Measurements from ENCODE around the gene SLC7A14. TPM values are rescaled to one million over a fixed set of nuclear protein-coding genes. Genes with fewer than 3 reads are reported as not detected.

The SLC7A14 gene
- polyA plus RNA-seq, 3 donors = not detected

- Histone ChIP-seq H3K4me1 (ENCODE audit: control insufficient read depth in 1 of 2, insufficient read depth in 2 of 2, low read length in 2 of 2) (no peaks in the 10 kb centered on the region), H3K4me2 (replicated peaks; ENCODE audit: extremely low read depth, low read length, poor library complexity, severe bottlenecking) (no peak overlapping the region), H2AFZ (ENCODE audit: insufficient read depth, low read depth, low read length, poor library complexity, severe bottlenecking) (no peak overlapping the region), H3K4me3 (replicated peaks in 1 of 3; ENCODE audit: low read depth in 2 of 3, low read length in 3 of 3) (no peak overlapping the region), H3K79me2 (ENCODE audit: insufficient read depth, low read length) (no peaks in the 10 kb centered on the region), H3K9ac (ENCODE audit: insufficient read depth, low read length, poor library complexity, severe bottlenecking) (no peak overlapping the region), H3K9me3 (replicated peaks in 1 of 2; ENCODE audit: control insufficient read depth in 1 of 2, insufficient read depth in 1 of 2, low read length in 2 of 2) (no peaks in the 10 kb centered on the region), H3K36me3 (replicated peaks in 1 of 2; ENCODE audit: control insufficient read depth in 1 of 2, insufficient read depth in 2 of 2, low read length in 2 of 2) (no peaks in the 10 kb centered on the region), H3K27ac (ENCODE audit: low read depth in 1 of 2, low read length in 2 of 2) (no peak overlapping the region), H3K27me3 (ENCODE audit: control insufficient read depth in 2 of 2, insufficient read depth in 2 of 2, low read length in 2 of 2) (no peaks in the 10 kb centered on the region), H4K20me1 (ENCODE audit: insufficient read depth, low read length) (no peaks in the 10 kb centered on the region)
- no peak overlapping the region for H3K4me3 Mint-ChIP-seq
- H3K9me3 Mint-ChIP-seq = peaks cover 0 to 3% (median 0%) of the 10 kb centered on the region in 7 donors
- DNase-seq = no peak
- H3K36me3 Mint-ChIP-seq = no peaks in the 10 kb centered on the region
- no peaks in the 10 kb centered on the region for H3K4me1 Mint-ChIP-seq
- intact Hi-C loops (cut with micrococcal nuclease) = no loop called here
- H3K27ac Mint-ChIP-seq = no peak overlapping the region
- 86% methylated on average over 1 of the region's 2 CpGs for WGBS (ENCODE audit: insufficient coverage)
- peaks cover 0 to 7% (median 2%) of the 10 kb centered on the region in 3 donors for H3K27me3 Mint-ChIP-seq (ENCODE audit: low read depth in 3 of 3)
- no peak for TF ChIP-seq CTCF (IDR thresholded peaks at IDR 0.05)
These were observed 72.2 kb downstream of the SLC7A14 start for GRCh38 chr3:170513642-170514041.

GRCh38 chr3:170511371-170511770 is 74.5 kb downstream of the SLC7A14 start:
- Histone ChIP-seq H3K4me1 (ENCODE audit: control insufficient read depth in 1 of 2, insufficient read depth in 2 of 2, low read length in 2 of 2) (no peaks in the 10 kb centered on the region), H2AFZ (ENCODE audit: insufficient read depth, low read depth, low read length, poor library complexity, severe bottlenecking) (no peak overlapping the region), H3K27ac (ENCODE audit: low read depth in 1 of 2, low read length in 2 of 2) (no peak overlapping the region), H3K4me3 (replicated peaks in 1 of 3; ENCODE audit: low read depth in 2 of 3, low read length in 3 of 3) (no peak overlapping the region), H3K36me3 (replicated peaks in 1 of 2; ENCODE audit: control insufficient read depth in 1 of 2, insufficient read depth in 2 of 2, low read length in 2 of 2) (no peaks in the 10 kb centered on the region), H3K79me2 (ENCODE audit: insufficient read depth, low read length) (no peaks in the 10 kb centered on the region), H3K27me3 (ENCODE audit: control insufficient read depth in 2 of 2, insufficient read depth in 2 of 2, low read length in 2 of 2) (no peaks in the 10 kb centered on the region), H3K9me3 (replicated peaks in 1 of 2; ENCODE audit: control insufficient read depth in 1 of 2, insufficient read depth in 1 of 2, low read length in 2 of 2) (no peaks in the 10 kb centered on the region), H3K4me2 (replicated peaks; ENCODE audit: extremely low read depth, low read length, poor library complexity, severe bottlenecking) (no peak overlapping the region), H4K20me1 (ENCODE audit: insufficient read depth, low read length) (no peaks in the 10 kb centered on the region), H3K9ac (ENCODE audit: insufficient read depth, low read length, poor library complexity, severe bottlenecking) (no peak overlapping the region)
- Mint-ChIP-seq H3K27me3 (ENCODE audit: low read depth in 3 of 3) (peaks cover 0 to 10% (median 2%) of the 10 kb centered on the region in 3 donors), H3K36me3 (no peaks in the 10 kb centered on the region), H3K27ac (no peak overlapping the region), H3K4me1 (no peaks in the 10 kb centered on the region), H3K9me3 (peaks cover 0 to 3% (median 0%) of the 10 kb centered on the region in 7 donors), H3K4me3 (no peak overlapping the region)
- 100% methylated on average over 1 of the region's 4 CpGs for WGBS (ENCODE audit: insufficient coverage)
- intact Hi-C loops (cut with micrococcal nuclease) = no loop called here
- no peak for TF ChIP-seq CTCF (IDR thresholded peaks at IDR 0.05)
- no peak for DNase-seq
